ENCODE measurements around the gene DLGAP4.

Gene DLGAP4, protein sequence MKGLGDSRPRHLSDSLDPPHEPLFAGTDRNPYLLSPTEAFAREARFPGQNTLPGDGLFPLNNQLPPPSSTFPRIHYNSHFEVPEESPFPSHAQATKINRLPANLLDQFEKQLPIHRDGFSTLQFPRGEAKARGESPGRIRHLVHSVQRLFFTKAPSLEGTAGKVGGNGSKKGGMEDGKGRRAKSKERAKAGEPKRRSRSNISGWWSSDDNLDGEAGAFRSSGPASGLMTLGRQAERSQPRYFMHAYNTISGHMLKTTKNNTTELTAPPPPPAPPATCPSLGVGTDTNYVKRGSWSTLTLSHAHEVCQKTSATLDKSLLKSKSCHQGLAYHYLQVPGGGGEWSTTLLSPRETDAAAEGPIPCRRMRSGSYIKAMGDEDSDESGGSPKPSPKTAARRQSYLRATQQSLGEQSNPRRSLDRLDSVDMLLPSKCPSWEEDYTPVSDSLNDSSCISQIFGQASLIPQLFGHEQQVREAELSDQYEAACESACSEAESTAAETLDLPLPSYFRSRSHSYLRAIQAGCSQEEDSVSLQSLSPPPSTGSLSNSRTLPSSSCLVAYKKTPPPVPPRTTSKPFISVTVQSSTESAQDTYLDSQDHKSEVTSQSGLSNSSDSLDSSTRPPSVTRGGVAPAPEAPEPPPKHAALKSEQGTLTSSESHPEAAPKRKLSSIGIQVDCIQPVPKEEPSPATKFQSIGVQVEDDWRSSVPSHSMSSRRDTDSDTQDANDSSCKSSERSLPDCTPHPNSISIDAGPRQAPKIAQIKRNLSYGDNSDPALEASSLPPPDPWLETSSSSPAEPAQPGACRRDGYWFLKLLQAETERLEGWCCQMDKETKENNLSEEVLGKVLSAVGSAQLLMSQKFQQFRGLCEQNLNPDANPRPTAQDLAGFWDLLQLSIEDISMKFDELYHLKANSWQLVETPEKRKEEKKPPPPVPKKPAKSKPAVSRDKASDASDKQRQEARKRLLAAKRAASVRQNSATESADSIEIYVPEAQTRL

GRCh38 chr20:36305602-36306551, at the start of gene DLGAP4:
Gene DLGAP4, plus strand, starts transcription at chr20:36306339. Its CDS starts 125,379 bp downstream, at chr20:36431718.
- DNase-seq (ENCODE audit: low read depth, low spot score) = no peak

GRCh38 chr20:36259177-36260061, 46.7 kb upstream of the DLGAP4 start:
- DNase-seq (ENCODE audit: low read depth, low spot score) = no peak

DNA sequence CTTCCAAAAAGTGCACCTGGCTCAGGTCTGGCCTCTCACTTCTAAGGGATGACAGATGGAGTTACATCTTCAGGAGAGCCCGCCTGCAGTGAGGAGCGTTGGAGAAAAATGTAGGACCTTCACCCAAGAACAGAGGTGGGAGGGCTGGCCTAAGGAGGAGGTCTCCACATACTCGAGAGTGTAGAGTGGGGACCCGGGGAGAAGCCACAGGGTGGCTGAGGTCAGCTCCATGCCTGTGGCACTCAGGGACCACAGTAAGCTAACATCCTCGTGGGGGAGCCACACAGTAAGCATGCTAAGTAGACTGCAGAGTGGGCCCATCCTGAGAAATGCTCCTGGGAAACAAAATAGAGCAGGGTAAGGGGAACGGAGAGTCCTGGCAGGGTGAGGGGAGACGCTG, 45.8 kb upstream of the DLGAP4 start:
- DNase-seq (ENCODE audit: low read depth, low spot score) = no peak

GRCh38 chr20:36261389-36262105, 44.6 kb upstream of the DLGAP4 start:
- DNase-seq (ENCODE audit: low read depth, low spot score) = no peak

DNA sequence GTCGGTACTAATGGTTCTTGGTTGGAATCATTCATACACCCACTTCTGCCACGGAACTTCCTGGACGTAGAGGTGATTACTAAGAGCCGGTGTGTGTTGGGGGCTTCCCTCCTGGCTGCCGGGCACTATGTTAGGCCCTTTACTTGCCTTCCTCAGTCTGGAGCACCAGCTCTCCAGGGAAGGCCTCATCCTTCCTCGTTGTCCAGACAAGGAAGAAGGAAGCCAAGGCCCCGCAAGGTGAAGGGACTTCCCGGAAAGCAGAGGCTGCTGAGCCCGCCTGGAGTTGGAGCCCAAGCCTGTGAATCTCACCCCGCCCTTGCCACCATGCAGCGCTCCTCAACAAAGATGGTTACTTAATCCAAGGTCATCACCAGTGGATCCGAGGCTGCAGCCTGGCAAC, 43.7 kb upstream of the DLGAP4 start:
- no peak for DNase-seq (ENCODE audit: low read depth, low spot score)

- DNase-seq (ENCODE audit: low read depth, low spot score) = no peak
Observed at GRCh38 chr20:36264426-36265246, 41.5 kb upstream of the DLGAP4 start.

DNA sequence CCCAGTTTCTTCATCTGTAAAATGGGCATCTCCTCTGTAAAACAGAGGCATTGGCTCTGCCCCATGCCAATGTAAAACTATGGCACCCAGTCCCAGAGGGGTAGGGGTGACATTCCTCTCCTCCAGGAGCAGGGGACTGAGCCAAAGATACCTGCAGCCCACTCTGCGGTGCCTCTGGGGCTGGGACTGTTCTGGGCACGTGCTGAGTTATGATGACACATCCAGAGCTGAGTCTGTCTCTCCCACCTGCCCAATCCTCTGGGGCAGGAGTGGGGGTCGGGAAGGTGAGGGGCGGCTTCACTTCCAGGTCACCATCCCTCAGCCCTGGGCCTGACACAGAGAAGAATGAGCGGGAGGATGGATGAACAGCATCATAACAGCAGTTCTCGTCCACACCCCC, 40.0 kb upstream of the DLGAP4 start:
- no peak for DNase-seq (ENCODE audit: low read depth, low spot score)

DNA sequence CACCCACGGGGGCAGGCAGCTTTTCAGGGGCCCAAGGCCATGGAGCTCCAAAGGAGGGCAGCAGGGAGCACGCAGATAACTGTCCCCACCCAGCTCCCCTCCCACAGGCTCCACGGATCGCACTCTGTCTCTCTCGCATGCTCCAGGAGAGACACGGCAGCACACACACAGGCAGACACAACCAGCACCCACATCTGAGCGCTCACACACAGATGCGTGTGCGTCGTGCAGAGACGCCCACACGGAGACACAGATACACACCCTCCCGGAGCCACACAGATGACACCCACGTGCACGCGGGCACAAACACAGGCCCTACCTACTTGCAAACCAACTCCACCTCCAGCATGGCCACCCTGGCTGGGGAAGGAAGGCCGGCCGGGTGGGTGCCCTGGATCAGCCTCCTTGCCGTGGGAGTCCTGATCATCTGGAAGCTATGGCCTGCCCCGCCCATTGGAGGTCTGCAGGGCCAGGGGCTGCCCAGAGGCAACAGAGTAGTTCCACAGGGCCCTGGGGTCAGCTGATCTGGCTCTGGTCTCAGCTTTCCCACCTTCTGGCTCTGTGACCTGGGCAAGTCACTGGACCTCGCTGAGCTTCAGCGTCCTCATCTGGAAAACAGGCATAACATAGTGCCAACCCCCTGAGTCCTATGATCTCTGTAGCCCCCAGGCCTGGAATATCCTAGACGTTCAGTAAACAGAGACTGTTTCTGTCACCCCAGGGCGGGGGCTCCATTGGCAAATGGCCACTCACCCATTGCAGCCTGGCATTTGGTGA, 38.3 kb upstream of the DLGAP4 start:
- no peak for DNase-seq (ENCODE audit: low read depth, low spot score)

GRCh38 chr20:36268440-36269342, 37.4 kb upstream of the DLGAP4 start:
- no peak for DNase-seq (ENCODE audit: low read depth, low spot score)

DNA sequence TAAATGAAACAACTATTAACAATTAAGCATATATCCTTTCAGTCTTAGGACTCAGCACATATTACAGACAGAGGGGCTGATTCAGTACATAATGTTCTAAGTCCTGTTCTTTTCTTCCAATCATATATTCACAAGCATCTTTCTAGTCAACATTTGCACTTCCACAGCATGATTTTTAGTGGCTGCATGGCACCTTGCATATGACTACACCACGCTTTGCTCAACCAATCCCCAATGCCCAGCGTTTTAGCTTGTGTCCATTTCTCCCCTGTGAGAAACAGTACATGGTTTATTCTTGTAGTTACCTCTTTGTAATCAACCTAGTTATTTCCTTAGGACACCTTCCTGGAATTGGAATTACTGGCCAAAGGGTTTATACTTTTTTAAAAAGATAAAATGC, 36.6 kb upstream of the DLGAP4 start:
- DNase-seq (ENCODE audit: low read depth, low spot score) = no peak

DNA sequence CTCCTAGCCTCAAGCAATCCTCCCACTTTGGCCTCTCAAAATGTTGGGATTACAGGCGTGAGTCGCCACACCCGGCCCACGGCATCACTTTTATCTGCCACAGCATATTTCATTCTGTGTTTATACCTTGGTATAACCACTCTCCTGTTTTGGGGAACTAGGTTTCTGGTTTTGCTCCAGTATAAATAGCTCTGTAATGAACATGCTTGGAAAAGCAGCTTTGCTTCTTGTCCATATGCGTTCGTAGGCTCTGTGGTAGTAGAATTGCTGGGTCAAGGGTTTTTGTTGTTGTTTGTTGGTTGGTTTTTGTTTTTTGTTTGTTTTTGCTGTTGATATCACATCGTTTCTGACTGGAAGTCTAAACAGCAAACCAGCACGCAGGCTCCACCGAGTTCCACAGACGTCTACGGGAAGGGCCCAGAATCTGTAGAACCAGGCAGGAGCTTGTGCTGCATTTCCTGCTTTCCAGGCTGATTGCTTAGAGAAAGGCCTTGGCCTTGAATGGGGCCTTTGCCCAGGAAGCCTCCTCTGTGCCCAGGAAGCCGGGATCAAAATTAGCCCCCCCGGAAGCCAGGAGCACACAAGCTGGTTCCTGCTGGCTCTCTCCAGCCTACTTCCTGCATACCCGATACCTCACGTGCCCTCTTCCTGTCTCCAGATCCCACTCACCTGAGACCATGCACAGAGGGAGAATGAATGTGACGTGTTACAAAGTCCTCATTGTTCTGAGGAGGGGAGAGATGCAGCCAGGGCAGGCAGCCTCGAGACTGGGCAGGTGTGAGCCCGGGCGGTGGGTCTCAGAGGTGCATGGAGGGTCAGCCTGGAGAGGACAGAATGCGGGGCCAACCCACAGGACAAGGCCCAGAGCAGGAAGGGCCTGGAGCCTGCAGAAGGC, 35.1 kb upstream of the DLGAP4 start:
- DNase-seq (ENCODE audit: low read depth, low spot score) = no peak

DNA sequence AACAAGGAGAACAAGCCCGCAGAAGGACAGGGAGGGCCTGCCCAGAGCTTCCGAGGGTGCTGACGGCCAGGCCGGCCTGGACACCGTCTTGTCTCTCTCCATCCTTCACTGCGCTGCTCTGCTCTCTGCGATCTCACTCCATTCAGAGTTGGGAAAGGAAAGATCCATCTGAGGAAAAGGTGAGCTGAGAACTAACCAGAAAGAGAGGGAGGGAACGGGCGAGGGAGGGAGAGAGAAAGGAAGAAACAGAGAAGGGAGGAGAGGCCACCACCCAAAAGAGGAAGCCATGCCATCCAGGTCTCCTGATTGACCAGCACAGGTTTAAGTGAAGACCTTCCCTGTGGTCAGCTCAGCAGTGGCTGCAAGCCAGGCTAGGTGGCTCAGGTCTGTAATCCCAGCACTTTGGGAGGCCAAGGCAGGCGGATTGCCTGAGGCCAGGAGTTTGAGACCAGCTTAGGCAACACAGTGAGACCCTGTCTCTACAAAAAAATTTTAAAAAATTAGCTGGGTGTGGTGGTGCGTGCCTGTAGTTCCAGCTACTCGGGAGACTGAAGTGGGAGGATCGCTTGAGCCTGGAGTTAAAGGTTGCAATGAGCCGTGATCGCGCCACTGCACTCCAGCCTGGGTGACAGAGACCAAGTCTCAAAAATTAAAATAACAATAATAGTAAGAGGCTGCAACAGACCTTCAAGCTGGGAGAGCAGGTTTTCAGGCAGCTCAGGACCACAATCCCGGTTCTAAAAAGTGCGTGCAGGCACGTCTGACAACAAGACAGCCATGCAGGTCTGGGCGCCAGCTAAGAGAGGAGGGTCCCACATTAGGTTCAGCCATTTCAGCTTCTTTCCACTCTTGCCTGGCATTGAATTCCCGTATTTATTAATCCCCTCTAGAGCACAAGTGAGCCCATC, 34.2 kb upstream of the DLGAP4 start:
- no peak for DNase-seq (ENCODE audit: low read depth, low spot score)

- no peak for DNase-seq (ENCODE audit: low read depth, low spot score)
Observed at GRCh38 chr20:36272547-36273220, 33.5 kb upstream of the DLGAP4 start.

Data from activated naive CD8-positive, alpha-beta T cell treated with anti-CD3 and anti-CD28 coated beads, Interleukin-2, amount 50 U/mL, for 16 hours (primary cell).